IMR-90 (cell line): ENCODE measurements around the gene COL28A1. TPM values are rescaled to one million over a fixed set of nuclear protein-coding genes. Genes with fewer than 3 reads are reported as not detected.

ENCODE experiments used
- ATAC-seq: fragments of 200-7000 bp; cut with Tn5 transposase; 2 replicates; pipeline ENCODE4 v1.9.1; 2020; ENCODE audit warnings: low read depth, mild to moderate bottlenecking, moderate library complexity
- BruUV-seq: library from RNA; stranded (reverse); fragments of 400-500 nt; replicated peaks from 2 replicates; lab custom pipeline; 2021; lab: Mats Ljungman, UMichigan
- CTCF ChIA-PET: fragments of 300-600 bp; formaldehyde crosslinking; extraction: SDS; loops from one replicate; lab custom pipeline; 2021; ENCODE audit warnings: antibody characterized with exemption; lab: Yijun Ruan, JAX
- POLR2A ChIA-PET: fragments of 300-600 bp; sonication (Branson Sonifier 250); formaldehyde crosslinking; loops from one replicate; lab custom pipeline; 2022; ENCODE audit warnings: antibody characterized with exemption; ENCODE audit not compliant: unreplicated experiment; lab: Charles Lee
- DNase-seq: peaks from one replicate; pipeline ENCODE4 v3.0.0; 2013
- H2AFZ ChIP-seq: replicated peaks from 2 replicates; pipeline ENCODE3; 2013; ENCODE audit warnings: low read length, mild to moderate bottlenecking; ENCODE audit not compliant: poor library complexity
- H2AK5ac ChIP-seq: 2 replicates; pipeline ENCODE4 v1.6.1; 2013; ENCODE audit warnings: low read depth, low read length, inconsistent platforms
- H2AK9ac ChIP-seq: replicated peaks from 2 replicates; pipeline ENCODE3; 2013; ENCODE audit warnings: mild to moderate bottlenecking, low read depth, low read length, moderate library complexity; ENCODE audit not compliant: poor library complexity
- H2BK120ac ChIP-seq: 2 replicates; pipeline ENCODE4 v1.6.1; 2013; ENCODE audit warnings: low read depth, low read length, inconsistent platforms
- H2BK15ac ChIP-seq: 3 replicates; pipeline ENCODE4 v1.6.1; 2013; ENCODE audit warnings: low read depth, low read length, inconsistent platforms
- H2BK20ac ChIP-seq: 2 replicates; pipeline ENCODE4 v1.6.1; 2013; ENCODE audit warnings: low read depth, mild to moderate bottlenecking, inconsistent platforms, low read length, moderate library complexity
- H2BK5ac ChIP-seq: 2 replicates; pipeline ENCODE4 v1.6.1; 2013; ENCODE audit warnings: mild to moderate bottlenecking, low read depth, low read length, inconsistent platforms; ENCODE audit not compliant: poor library complexity, severe bottlenecking
- H3K14ac ChIP-seq: replicated peaks from 2 replicates; pipeline ENCODE4 v1.6.1; 2013; ENCODE audit warnings: low read depth, low read length, inconsistent platforms
- H3K18ac ChIP-seq: 2 replicates; pipeline ENCODE4 v1.6.1; 2013; ENCODE audit warnings: low read depth, low read length, control low read depth
- H3K23ac ChIP-seq: 2 replicates; pipeline ENCODE4 v1.6.1; 2013; ENCODE audit warnings: low read depth, low read length, inconsistent platforms
- H3K27ac ChIP-seq: 2 replicates; pipeline ENCODE4 v1.5.1; 2013; ENCODE audit warnings: mild to moderate bottlenecking, control low read depth, low read length; ENCODE audit not compliant: insufficient read depth
- H3K27me3 ChIP-seq: 2 replicates; pipeline ENCODE4 v1.6.1; 2013; ENCODE audit warnings: low read length; ENCODE audit not compliant: control insufficient read depth, insufficient read depth
- H3K36me3 ChIP-seq: 2 replicates; pipeline ENCODE4 v1.6.1; 2013; ENCODE audit warnings: low read length, mixed read lengths; ENCODE audit not compliant: control insufficient read depth, insufficient read depth
- H3K4ac ChIP-seq: 2 replicates; pipeline ENCODE4 v1.6.1; 2013; ENCODE audit warnings: low read depth, low read length, inconsistent platforms
- H3K4me1 ChIP-seq: 2 replicates; pipeline ENCODE4 v1.6.1; 2013; ENCODE audit warnings: low read length, mixed read lengths; ENCODE audit not compliant: control insufficient read depth, insufficient read depth
- H3K4me2 ChIP-seq: 2 replicates; pipeline ENCODE4 v1.6.1; 2013; ENCODE audit warnings: low read depth, mild to moderate bottlenecking, control low read depth, low read length, moderate library complexity
- H3K4me3 ChIP-seq: 2 replicates; pipeline ENCODE4 v1.5.1; 2013; ENCODE audit warnings: low read depth, mild to moderate bottlenecking, control low read depth, low read length, moderate library complexity; ENCODE audit not compliant: insufficient read depth
- H3K56ac ChIP-seq: 2 replicates; pipeline ENCODE4 v1.6.1; 2013; ENCODE audit warnings: low read length, inconsistent platforms; ENCODE audit not compliant: insufficient read depth; ENCODE audit errors: extremely low read depth
- H3K79me1 ChIP-seq, 2 experiments: 2 replicates each; pipeline ENCODE4 v1.6.1; 2013; ENCODE audit warnings: low read length in 2 of 2, inconsistent platforms in 1 of 2, low read depth in 1 of 2
- H3K9ac ChIP-seq: 2 replicates; pipeline ENCODE4 v1.6.1; 2013; ENCODE audit warnings: low read depth, low read length, control low read depth
- H3K9me1 ChIP-seq: 2 replicates; pipeline ENCODE4 v1.6.1; 2013; ENCODE audit warnings: low read length, inconsistent platforms; ENCODE audit not compliant: insufficient read depth
- H3K9me3 ChIP-seq: 2 replicates; pipeline ENCODE4 v1.6.1; 2013; ENCODE audit warnings: low read length; ENCODE audit not compliant: control insufficient read depth, insufficient read depth
- H4K20me1 ChIP-seq: 2 replicates; pipeline ENCODE4 v1.6.1; 2013; ENCODE audit warnings: low read length, inconsistent platforms; ENCODE audit not compliant: insufficient read depth
- H4K5ac ChIP-seq: 2 replicates; pipeline ENCODE4 v1.6.1; 2013; ENCODE audit warnings: mild to moderate bottlenecking, low read depth, low read length, control low read depth
- H4K8ac ChIP-seq, 2 experiments: 2 replicates each; pipeline ENCODE4 v1.6.1; 2013; ENCODE audit warnings: low read depth in 2 of 2, low read length in 2 of 2, control low read depth in 1 of 2, inconsistent platforms in 1 of 2
- H4K91ac ChIP-seq: 2 replicates; pipeline ENCODE4 v1.6.1; 2013; ENCODE audit warnings: low read depth, low read length, inconsistent platforms; ENCODE audit not compliant: insufficient read depth
- BHLHE40 ChIP-seq: fragments of 150-350 bp; IDR thresholded peaks from 2 replicates; pipeline ENCODE4 v1.6.1; 2016; ENCODE audit warnings: mild to moderate bottlenecking, low read depth, low read length
- ELK1 ChIP-seq: fragments of 150-350 bp; IDR thresholded peaks from 2 replicates; pipeline ENCODE4 v1.6.1; 2016; ENCODE audit warnings: low read depth, mild to moderate bottlenecking, low read length, moderate library complexity, borderline replicate concordance
- RAD21 ChIP-seq: IDR thresholded peaks from 2 replicates; pipeline ENCODE4 v1.6.1; 2012; ENCODE audit warnings: low read length, improper control_type of control experiment
- RFX5 ChIP-seq: IDR thresholded peaks from 2 replicates; pipeline ENCODE4 v1.8.0; 2012; ENCODE audit warnings: low read depth, mild to moderate bottlenecking, low read length, moderate library complexity
- dilution Hi-C: fragments of 300-500 bp; cut with HindIII; formaldehyde crosslinking; loops from one replicate; pipeline ENCODE4 v1.14.3; 2018; ENCODE audit warnings: low sequenced_read_pairs; ENCODE audit not compliant: unreplicated experiment
- in situ Hi-C: fragments of 300-500 bp; cut with MboI; formaldehyde crosslinking; loops from 3 replicates; pipeline ENCODE4 v1.14.3; 2019; ENCODE audit warnings: low sequenced_read_pairs, inconsistent platforms, mixed read lengths
- intact Hi-C: fragments of 100-400 bp; cut with micrococcal nuclease; formaldehyde crosslinking; loops from 2 replicates; pipeline ENCODE4 v1.10.0; 2022
- polyA plus RNA-seq, 3 experiments: library from polyadenylated mRNA; depleted of rRNA; stranded (reverse); fragments of >200 nt; gene quantifications; 2 replicates each; pipeline ENCODE4 v1.2.3, GENCODE V29; 2012; ENCODE audit warnings: low replicate concordance in 1 of 3
- total RNA-seq: library from RNA; depleted of rRNA; stranded (reverse); fragments of >200 nt; gene quantifications from 2 replicates; pipeline ENCODE4 v1.2.3, GENCODE V29; 2012

COL28A1 gene
- total and polyA plus RNA-seq, 2 of the 4 experiments (the other 2 are of a cell fraction) = under 0.01 to 0.05 TPM

GRCh38 chr7:7563813-7564212 lies 28.1 kb upstream of the COL28A1 start:
- no TSS peak for BruUV-seq
- Histone ChIP-seq H3K27me3 (no peaks in the 10 kb centered on the region), H3K27ac (no peak overlapping the region), H3K9me1 (peaks cover 6% of the 10 kb centered on the region; the same call in 1 of the 2 replicates), H4K5ac (no peak overlapping the region), H2BK120ac (no peak overlapping the region), H3K79me1 (peaks cover 7 to 14% of the 10 kb centered on the region in 2 experiments), H4K20me1 (no peaks in the 10 kb centered on the region), H3K56ac (no peak overlapping the region), H2AFZ (no peak overlapping the region), H3K4me1 (peaks cover 4% of the 10 kb centered on the region), H2BK20ac (no peak overlapping the region), H3K9ac (no peak overlapping the region), H3K9me3 (no peaks in the 10 kb centered on the region), H2BK15ac (no peak overlapping the region), H2AK5ac (no peak overlapping the region), H4K91ac (no peak overlapping the region), H3K36me3 (no peaks in the 10 kb centered on the region), H3K23ac (no peak overlapping the region), H4K8ac (no peak overlapping the region), H3K14ac (no peak overlapping the region), H3K4ac (no peak overlapping the region), H3K4me2 (no peak overlapping the region; the same call in 1 of the 2 replicates), H3K4me3 (no peak overlapping the region), H3K18ac (no peak overlapping the region), H2AK9ac (no peak overlapping the region), H2BK5ac (no peak overlapping the region)
- ChIA-PET POLR2A (no interaction called here), CTCF (interaction anchor here (0.5 to 1.5 kb wide), 2 partner anchors 9 to 243 kb away, joined by 3 to 5 read pairs; no protein-coding TSS in a partner anchor)
- DNase-seq (no peak), ATAC-seq (no peak)
- dilution Hi-C loops (no loop called here), intact Hi-C loops (no loop called here), in situ Hi-C loops (no loop called here)
- TF ChIP-seq BHLHE40 (no peak), RFX5 (no peak), RAD21 (no peak), ELK1 (no peak)
